Lower leg skin (tissue), 3 donors: Measurements from ENCODE around the gene SRI.

Source experiments
- CTCF ChIP-seq, 3 donors: fragments of 450-650 bp; IDR thresholded peaks; one replicate each; pipeline ENCODE4 v1.5.1; 2016; ENCODE audit warnings: antibody characterized with exemption in 3 of 3, mild to moderate bottlenecking in 3 of 3, moderate library complexity in 2 of 3
- POLR2A ChIP-seq, 2 donors: fragments of 450-650 bp; IDR thresholded peaks; one replicate each; pipeline ENCODE4 v1.6.1; 2016 to 2017; ENCODE audit warnings: antibody characterized with exemption in 2 of 2, mild to moderate bottlenecking in 1 of 2, moderate library complexity in 1 of 2

- no peak for TF ChIP-seq CTCF (IDR thresholded peaks at IDR 0.05)
- no peak for TF ChIP-seq POLR2A (IDR thresholded peaks at IDR 0.05)
Measured at GRCh38 chr7:88201305-88201704, 18.5 kb downstream of the SRI start.
